Measurements from ENCODE around the gene PRUNE1.

The PRUNE1 gene

DNA sequence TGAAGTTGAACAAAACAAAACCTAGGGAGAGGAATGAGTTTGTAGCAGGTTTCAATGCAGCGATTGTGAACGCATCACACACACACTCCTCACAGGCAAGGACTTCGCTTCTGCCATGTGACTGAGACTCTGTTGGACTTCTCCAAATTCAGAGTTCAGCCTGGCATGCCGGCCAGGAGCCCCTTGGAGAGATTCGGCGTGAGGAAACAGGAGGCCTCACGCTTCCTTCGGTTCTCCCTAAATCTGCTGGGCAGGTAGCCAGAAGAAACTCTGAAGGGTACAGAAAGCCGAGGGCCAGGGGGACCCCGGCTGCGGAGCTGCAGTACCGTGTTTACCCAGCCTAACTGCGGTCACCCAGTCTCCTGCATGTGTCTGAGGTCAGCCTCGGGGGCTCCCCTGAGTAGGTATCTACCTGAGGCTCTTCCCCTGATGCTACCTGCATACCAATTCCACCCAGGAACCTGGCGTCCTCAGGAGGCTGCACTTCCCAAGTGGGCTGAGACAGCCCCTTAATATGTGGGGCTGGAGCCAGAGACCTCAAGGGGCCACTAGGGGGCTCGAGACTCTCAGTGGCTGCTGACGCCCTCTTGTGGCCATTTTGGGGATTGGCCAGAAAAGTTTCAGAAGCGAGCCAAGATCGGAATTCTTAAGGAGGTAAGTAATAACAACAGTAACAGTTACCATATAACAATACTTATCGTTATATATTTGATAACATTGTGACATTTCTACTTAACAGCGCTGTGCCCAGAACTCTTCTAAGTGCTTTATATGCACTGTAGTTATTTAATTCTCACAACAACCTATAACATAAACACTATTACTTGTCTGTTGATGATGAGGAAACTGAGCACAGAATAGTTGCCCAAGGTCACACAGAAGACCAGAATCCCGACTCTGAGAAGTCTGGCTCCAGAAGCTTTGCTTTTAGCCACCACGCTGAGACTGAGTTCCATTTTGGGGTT, 28.9 kb upstream of the PRUNE1 start:
- peak; percentile 84 for DNase-seq

DNA sequence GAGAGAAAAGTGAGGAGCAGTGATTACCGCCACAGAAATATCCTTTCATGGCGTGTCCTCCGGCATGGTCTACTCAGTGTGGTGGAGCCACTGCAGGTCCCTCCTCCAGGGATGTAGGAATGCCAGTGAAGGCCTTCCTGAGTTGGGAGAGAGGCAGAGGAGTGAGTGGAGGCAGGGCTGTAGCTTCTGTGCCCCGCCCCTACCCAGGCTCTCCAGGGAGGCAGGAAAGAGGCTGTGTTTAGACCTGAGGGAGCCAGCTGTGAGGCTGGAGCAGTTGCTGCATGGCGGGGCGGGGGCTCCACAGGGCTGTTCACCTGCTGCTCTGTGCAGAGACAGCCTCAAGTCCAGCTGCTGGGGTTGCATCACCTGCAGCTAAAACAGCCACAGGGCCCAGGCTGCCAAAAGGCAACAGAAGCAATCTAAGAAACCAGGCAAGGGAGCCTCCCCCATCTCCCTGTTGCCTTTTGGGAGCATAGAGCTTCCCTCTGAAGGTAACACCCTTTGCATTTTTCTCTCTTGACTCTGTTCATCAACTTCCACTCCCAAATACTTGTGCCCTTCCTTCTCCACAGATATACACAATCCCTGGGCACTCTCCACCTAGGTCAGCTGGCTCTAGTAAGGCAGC, 27.0 kb upstream of the PRUNE1 start:
- DNase-seq: no peak

DNA sequence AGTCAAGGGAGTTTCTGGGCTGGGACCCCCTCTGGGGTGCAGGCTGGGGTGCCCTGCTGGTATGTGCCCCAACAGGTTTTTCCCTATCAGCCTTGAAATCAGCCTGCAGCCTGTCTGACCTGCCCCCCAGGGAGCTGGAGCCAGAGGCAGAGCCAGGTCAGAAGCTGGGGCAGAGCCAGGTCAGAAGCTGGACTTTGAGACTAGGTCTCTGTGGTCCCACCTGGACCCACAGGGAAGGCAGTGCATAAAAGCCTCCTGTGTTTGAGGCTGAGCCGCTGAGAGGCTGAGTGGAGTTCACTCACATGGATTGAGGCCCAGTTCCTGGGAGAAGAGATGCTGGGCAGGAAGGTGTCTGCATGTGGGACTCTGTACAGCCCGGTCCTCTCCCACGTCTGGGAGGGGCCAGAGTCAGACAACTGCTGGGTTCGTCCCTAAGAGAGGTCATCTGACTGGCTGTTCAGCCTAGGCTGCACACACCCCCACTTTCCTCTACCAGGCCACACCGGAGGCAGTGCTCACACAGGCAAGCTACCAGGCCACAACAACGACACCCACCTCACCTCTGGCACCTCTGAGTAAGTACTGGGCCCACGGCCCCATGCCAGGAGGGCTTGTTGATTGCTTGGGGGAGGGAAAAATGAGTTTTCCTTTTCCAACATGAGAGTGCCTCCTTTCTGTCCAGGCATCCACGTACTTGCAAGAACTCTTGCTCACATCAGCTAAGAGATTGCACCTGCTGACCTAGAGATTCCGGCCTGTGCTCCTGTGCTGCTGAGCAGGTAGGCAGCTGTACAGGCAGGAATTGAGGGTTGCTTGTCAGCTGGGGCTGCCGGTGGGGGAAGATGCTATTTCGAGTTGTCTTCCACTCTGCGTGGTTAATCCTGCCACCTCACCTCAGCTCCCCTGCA, 26.2 kb upstream of the PRUNE1 start, which contains the start of gene ANXA9:
Gene ANXA9 (plus strand): TSS at position 488 of the 908 bp plus-strand sequence. CDS start 814 bp downstream, outside the sequence.
- no peak for DNase-seq

DNA sequence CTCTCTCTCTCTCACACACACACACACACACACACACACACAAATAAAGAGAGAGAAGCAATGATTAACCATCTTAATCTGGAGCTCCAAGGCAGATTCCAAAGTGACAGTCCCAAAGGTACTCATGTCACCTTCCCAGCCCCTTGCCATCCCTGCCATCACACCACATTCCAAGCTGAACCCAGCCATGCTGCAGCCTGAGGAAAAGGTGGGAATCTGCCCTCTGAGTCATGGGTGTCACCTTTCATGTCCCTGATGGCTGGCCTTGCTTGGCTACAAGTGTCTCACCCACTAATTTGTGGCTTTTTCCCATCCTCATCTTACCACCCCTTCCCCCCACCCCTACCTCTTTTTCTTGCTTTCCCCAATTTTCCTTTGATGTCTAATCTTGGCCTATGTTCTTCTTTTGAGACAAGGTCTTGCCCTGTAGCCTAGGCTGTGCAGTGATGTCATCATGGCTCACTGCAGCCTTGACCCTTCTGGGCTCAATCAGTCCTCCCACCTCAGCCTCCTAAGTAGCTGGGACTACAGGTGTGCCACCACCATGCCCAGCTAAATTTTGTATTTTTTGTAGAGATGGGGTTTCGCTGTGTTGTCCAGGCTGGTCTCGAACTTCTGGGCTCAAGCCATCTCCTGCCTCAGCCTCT, 22.9 kb upstream of the PRUNE1 start:
- no peak for DNase-seq

DNA sequence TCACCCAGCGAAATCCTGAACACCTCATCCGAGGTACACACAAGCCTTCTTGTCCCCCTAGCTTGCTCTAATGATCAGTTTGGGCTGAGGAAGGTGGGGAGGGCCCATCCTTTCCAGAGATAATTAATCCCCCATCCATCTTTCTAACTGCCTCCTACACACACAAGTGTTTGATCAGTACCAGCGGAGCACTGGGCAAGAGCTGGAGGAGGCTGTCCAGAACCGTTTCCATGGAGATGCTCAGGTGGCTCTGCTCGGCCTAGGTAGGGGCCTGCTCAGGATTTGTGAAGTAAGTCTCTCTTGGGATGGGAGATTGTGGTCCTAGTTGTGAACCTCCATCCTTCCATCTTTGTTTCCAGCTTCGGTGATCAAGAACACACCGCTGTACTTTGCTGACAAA, 20.3 kb upstream of the PRUNE1 start:
- DNase-seq: no peak

DNA sequence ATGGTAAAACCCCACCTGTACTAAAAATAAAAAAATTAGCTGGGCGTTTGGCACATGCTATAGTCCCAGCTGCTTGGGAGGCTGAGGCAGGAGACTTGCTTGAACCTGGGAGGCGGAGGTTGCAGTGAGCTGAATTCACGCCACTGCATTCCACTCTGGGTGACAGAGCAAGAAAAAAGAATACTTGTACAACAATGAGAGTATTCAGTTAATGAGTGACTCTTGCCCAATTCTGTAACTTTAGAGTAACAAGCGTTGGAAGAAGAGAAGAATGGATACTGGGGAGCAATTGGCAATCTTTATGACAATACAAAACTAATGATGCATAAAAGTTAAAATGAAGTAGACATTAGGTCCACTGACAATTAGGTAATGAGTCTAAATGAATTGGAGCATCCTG, 15.6 kb upstream of the PRUNE1 start:
- no peak for DNase-seq

DNA sequence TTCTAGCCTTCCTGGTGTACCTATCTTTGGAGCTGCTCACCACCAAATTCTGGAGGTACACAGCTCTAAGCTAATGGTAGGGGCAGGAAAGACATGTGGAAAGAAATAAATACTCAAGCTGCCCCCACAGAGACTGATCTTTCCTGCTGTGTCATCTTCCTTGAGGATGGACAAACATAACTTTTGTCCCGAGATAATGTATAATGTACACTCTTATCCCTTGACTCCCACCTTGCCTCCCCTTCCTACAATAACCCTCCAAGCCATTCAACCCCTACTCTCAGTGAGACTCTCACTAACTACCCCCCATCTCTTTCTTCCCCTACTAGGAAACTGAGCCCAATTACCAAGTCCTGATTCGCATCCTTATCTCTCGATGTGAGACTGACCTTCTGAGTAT, 14.0 kb upstream of the PRUNE1 start:
- DNase-seq: no peak

DNA sequence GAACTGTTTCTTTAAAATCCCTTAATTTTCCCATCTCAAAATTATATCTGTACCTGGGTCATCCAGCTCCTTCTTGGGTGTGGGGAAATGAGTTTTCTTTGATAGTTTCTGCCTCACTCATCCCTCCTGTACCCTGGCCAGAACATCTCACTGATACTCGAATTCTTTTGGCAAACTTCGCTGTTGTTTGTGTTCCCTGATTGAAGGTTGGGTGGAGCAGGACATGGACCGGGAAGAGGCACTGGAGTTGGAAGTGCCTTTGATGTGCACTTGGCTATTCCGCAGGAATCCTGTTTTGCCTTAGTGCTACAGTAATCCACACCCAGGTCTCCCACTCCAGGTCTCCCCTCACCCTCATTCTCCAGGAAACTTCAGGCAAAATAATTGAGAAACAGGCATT, 12.8 kb upstream of the PRUNE1 start:
- no peak for DNase-seq

DNA sequence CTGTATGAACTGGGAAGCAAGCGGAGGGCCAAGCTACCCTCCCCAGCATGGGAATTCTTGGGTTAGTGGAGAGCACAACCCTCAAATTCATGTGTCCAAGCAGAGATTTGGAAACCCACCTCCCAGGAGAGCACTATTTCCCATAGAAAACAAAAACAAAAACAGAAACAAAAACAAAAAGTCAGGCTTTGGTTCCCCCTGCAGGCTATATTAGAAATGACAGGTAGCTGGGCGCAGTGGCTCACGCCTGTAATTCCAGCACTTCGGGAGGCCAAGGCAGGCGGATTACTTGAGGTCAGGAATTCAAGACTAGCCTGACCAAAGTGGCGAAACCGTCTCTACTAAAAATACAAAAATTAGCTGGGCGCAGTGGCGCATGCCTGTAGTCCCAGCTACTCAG, 12.4 kb upstream of the PRUNE1 start:
- no peak for DNase-seq

DNA sequence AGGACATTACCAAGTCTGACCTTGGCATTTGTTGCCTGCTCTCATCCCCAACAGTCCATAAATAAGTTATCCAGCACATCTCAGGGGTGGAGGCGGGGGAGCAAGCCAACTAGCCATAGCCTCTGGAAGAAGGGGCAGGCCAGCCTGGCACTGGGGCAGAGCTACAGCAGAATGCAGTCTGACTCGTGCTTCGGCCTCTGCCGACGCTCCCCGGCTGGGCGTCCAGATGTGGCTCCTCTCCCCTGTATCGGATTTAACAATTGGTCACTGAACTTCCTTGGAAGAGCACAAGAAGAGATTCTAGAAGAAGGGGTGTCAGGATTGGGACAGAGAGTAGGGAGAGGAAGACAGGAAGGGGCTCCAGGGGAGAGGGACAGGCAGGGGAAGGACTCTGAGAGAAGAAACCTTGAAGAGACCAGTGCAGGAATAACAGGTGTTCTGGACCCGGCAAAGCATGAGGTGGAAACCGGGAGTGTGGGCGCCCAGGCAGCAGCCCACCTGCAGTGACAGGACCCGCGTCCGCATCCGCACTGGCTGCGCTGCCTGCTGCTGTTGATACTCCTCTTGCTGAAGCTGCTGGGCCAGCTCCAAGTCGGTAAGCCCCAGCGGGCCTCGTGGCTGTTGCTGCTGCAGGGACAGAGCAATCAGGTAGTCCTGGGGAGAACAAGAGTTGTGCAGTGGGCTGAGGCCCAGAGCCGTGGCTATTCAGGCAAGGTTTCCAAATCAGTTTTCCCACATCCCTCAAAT, 10.9 kb upstream of the PRUNE1 start:
- DNase-seq: no peak

DNA sequence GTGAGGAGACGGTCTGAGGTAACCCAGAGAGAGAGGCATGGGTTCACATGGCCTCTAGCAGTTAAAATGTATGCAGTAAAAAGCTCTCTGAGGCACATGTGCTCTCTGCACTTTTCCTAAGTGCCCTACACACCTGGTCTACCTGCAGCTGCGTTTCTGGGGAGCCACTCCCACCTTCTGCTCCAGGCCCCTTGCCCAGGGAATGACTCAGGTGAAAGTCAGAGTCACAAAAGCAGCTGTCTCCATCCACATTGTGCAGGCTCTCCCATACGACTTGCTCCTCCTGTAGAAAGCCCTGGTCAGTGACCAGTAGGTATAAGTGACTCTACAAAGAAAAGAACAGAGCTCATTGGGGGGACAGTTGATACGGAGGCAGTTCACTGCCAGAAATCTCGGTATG, 10.3 kb upstream of the PRUNE1 start:
- no peak for DNase-seq

DNA sequence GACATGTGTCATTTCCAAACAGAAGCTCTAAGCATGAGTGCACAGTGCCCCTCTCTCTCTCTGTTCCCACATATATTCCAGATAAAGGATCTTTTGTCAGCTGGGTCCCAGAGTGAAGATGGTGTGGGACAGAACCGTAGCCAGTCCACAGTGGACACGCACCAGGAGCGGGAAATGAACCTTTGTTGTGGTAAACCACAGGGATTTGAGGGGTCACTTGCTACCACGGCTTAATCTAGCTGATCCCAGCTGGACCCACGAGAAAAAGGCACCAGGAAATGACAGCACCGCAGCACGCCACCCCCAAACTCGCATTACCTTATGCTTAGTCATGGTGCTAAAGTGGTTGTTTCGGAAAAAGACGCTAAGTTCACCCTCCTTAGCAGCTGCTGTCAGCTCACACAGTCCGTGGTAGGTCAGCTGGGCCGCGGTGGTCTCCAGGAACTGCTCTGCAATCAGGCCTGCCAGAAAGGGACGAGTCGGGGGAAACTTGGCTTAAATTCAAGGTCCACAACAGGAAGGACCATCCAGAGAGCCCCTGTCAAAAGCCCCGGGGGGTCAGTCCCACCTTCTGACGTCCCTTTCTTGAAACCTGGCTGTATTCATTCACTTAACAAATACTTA, 9.1 kb upstream of the PRUNE1 start:
- DNase-seq: no peak

DNA sequence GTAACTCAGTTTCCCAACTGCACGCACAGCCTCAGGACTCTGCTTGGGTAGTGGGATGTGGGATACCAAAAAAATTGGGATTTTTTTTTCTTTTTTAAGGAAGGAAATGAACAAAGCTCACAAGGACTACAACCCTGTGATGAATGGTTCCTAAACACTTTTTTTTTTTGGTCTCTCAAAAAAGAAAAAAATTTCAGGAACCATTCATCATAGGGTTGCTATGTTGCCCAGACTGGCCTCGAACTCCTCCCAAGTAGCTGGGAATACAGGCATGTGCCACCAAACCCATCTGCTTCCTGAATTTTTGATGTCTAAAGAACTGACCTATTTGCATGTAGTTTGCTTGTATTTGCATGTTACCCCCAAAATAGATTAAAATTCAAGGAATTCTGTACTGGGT, 8.3 kb upstream of the PRUNE1 start:
- no peak for DNase-seq

DNA sequence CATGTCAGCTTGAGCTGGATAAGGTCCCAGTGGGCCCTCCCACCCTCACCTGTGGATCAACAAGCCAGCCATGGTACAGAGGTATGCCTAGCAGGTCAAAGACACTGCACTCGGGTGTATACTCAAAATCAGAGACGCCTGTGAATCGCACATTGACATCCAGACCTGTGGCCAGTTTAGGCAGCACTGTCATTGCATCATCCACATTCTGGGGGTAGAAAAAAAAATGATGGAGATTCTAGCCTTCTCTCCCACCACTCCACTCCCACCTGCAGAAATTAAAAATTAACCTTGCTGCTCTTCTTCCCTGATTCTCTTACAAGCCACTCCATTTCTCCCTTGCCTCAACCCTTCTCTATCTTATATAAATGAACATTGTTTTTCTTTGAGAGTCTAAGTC, 7.8 kb upstream of the PRUNE1 start:
- DNase-seq: no peak

DNA sequence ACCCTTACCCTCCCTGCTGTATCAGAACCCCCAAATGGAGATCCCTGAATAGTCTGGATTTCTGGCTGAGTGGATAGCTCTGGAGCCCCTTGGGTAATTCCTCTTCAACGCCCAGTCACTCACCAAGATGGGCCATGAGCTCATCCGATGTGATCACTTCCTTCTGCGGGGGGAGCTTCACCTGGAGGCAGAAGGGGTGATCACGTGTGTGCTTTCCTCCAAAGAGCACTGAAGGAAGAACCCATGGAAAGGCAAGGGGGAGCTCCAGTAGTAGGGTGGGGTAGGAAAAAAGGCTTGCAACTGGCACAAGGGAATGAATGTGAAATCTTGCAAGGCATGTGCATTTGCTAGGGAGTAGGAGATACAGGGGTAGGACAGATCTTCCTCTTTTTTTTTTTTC, 6.6 kb upstream of the PRUNE1 start:
- no peak for DNase-seq

DNA sequence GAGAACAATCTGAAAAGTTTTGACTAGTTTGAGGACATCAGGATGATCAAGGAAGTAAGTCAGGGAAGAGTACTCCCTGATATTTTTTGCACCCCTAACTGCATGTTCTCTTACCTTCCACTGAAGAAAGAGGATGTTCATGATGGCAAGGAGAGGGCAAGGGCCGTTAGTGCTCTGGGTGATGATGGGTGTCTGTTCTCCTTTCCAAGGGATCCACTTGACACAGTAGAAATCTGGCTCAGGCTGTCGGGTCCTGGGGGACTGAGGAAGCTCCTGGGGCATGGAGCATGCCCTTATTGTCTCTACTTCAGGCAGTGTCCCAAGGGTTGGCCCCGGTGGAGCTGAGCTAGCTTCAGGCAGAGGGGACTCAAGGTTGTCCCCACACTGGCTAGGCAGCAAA, 6.2 kb upstream of the PRUNE1 start:
- no peak for DNase-seq

DNA sequence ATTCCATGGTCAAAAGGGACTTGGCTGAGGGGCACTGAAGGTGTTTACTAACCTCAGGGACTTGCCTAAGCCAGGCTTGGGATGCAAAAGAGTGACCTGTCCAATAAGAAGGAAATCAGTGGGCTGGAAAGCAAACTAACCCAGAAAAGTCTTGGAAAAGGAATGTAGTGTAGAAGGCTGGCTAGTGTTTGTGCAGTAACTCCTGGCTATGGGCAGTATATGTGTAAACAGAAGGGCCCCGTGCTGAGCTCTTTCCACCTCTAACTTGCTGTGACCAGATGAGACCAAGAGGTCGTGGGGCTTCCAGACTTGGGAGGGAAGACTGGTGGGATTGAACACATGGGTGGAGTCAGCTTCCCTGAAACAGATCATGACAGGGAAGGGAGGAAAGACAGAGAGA, 5.6 kb upstream of the PRUNE1 start:
- DNase-seq: no peak

DNA sequence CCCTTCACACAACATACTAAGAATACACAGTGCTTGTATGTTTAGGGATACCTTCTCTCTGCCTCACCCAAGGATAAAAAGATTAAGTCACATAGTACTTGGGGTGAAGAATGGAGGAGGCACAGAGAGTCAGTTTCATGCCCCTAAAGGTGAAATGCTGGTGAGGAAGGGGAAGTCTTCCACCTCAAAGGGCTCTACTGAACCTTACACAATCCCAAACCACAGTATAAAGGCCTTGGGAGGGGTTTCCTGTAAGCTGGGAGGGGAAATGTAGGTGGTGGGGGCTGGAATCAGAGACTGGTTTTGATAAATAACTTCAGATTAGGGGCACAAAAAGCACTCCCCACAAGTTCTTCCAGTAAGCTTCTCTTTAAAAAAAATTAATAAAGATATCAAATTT, 5.1 kb upstream of the PRUNE1 start:
- no peak for DNase-seq

DNA sequence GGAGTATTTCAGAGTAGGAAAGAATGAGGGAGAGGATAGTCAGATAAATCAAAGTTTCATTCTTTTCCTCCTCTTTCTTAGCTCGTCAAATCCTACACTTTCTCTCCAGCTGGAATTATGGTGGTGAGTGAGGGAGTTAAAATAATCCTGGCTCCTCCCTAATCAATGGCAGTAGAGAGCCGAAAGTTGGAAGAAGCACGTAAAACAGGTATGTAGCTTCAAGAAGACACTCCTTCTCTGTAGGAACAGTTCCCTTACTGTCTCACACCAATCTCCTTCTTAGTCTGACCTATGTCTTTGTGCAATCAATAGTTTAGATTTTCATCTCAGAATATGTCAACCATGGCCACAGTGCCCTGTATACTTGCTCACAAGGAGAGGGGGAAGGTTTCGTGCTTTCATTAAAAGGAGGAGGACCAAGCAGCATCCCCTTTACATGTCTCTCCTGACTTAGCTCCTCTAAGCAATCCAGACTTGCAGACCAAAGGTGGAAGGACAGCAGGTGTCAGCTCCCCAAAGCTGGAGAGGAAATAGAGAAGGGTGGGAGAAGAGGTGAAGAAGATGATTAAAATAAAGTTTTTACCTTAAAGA, 2.4 kb upstream of the PRUNE1 start:
- no peak for DNase-seq

DNA sequence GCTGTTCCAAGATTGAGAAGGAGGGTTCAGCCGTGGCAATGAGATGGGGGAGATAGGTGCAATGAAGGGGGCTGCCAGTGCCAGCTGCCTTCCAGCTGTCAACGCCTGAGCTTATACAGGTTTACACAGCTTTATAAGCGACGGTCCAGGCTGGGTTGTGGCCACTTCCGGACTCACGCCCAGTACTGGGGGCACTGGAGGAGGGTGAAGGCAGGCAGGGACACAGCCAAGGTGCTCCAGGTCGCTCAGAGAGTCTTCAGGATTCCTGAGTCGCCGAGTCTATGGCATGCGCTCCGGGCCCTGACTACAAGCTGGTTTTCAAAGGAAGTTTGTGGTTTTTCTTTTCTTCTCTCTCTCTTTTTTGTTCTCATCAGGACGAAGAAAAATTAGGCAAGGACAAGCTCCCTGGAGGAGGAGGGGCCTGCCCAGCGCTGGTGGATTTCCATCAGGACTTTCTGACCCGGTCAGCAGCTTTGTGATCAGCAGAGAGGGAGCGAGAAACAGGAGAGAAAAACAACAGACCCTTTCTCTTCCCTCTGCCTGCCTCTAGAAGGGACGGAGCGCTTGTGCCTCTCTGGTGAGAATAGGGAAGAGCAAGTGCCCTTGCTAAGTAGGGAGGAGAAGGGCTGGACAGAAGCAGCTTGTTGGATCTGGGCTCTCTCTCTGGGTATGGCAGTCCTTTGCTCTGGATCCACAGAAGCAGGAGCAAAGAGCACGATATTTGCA, 1.8 kb upstream of the PRUNE1 start, which contains the start of gene MINDY1:
Gene MINDY1 (minus strand): TSS at position 576 of the 726 bp plus-strand sequence. CDS start 4,285 bp downstream, outside the sequence.
- peak; percentile 19 for DNase-seq

All from stimulated activated naive CD4-positive, alpha-beta T cell treated with Interleukin-2 at 50 U/mL for 16 hours (primary cell).